Coronary artery (tissue), 2 donors: ENCODE data around the gene CACNA1A.

Experiments used
- DNase-seq: peaks from one replicate; pipeline ENCODE4 v3.0.0-alpha.2; 2017; ENCODE audit warnings: low spot score
- H3K27ac ChIP-seq, 2 donors: fragments of 200-600 bp; sonication (generic); one replicate each; pipeline ENCODE4 v1.5.1; 2016 to 2019
- H3K4me3 ChIP-seq: fragments of 200-600 bp; sonication (generic); 2 replicates; pipeline ENCODE4 v1.5.1; 2016; ENCODE audit warnings: mild to moderate bottlenecking, moderate library complexity
- CTCF ChIP-seq: fragments of 200-600 bp; sonication (generic); IDR thresholded peaks from one replicate; pipeline ENCODE4 v1.5.1; 2019; ENCODE audit warnings: antibody characterized with exemption

Gene CACNA1A

GRCh38 chr19:13163609-13164342 lies 342.5 kb downstream of the CACNA1A start:
- TF ChIP-seq CTCF, result no peak
- Histone ChIP-seq H3K4me3 (peak overlapping the region; percentile 65), H3K27ac (peak overlapping the region; percentile 95 to 98)
- DNase-seq, result peak; percentile 92

GRCh38 chr19:13162724-13163608 lies 343.3 kb downstream of the CACNA1A start:
- peak; percentile 99 for DNase-seq
- no peak for TF ChIP-seq CTCF
- H3K4me3 ChIP-seq, result peak overlapping the region; percentile 65
- H3K27ac ChIP-seq, result peak overlapping the region; percentile 95 to 98

- Histone ChIP-seq H3K4me3 (no peak overlapping the region), H3K27ac (no peak overlapping the region)
- TF ChIP-seq CTCF, result no peak
- no peak for DNase-seq
Observed at GRCh38 chr19:13160557-13160956, 345.7 kb downstream of the CACNA1A start.

GRCh38 chr19:13159713-13160112 lies 346.6 kb downstream of the CACNA1A start:
- H3K4me3 ChIP-seq, result no peak overlapping the region
- no peak overlapping the region for H3K27ac ChIP-seq
- no peak for DNase-seq
- no peak for TF ChIP-seq CTCF
